KOPT-K1 (cell line): ENCODE measurements around the gene PRDM15.
A peak's percentile ranks its signal among the peaks of the same experiment; 100 is the strongest.

Experiments
- H3K27ac ChIP-seq: fragments of 200-600 bp; sonication (generic); 2 replicates; pipeline ENCODE4 v1.5.1; 2016; ENCODE audit warnings: antibody characterized with exemption, mild to moderate bottlenecking, low read depth, low read length; ENCODE audit not compliant: poor library complexity, severe bottlenecking
- H3K36me3 ChIP-seq: fragments of 200-600 bp; sonication (generic); 2 replicates; pipeline ENCODE4 v1.5.1; 2017; ENCODE audit warnings: antibody characterized with exemption, mild to moderate bottlenecking, low read length, moderate library complexity; ENCODE audit not compliant: insufficient read depth
- H3K9me3 ChIP-seq: fragments of 200-600 bp; sonication (generic); 2 replicates; pipeline ENCODE4 v1.5.1; 2017; ENCODE audit warnings: antibody characterized with exemption, low read length, mild to moderate bottlenecking; ENCODE audit not compliant: insufficient read depth, poor library complexity, severe bottlenecking

Gene PRDM15

DNA sequence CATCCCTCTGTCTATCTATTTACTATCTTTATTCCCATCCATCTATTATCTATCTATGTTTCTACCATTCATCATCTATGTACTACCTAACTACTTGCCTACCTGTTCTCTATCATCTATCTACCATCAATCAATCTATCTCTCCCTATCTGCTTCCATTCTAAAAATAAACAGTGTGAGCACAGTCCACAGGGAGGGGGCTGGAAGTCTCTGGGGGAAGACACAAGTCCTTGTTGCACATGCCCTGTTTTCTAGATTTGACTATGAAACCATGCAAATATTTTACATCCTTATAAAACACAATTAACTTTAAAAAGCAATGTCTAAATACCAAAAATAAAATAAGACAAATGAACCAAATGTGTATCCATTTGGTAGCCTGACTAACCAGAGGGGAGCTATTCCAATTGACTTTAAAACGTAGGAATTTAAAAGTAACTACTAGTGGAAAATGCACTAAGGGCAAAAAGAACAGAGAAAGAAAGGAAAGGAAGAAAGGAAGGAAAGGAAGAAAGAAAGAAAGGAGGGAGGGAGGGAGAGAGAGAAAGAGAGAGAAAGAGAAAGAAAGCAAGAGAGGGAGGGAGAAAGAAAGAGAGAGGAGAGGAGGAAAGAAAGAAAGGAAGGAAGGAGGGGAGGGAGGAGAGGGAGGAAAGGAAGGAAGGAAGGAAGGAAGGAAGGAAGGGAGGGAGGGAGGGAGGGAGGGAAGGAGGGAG lies 98.7 kb downstream of the PRDM15 start:
- Histone ChIP-seq H3K27ac (no peak overlapping the region), H3K36me3 (no peaks in the 10 kb centered on the region), H3K9me3 (no peaks in the 10 kb centered on the region)

DNA sequence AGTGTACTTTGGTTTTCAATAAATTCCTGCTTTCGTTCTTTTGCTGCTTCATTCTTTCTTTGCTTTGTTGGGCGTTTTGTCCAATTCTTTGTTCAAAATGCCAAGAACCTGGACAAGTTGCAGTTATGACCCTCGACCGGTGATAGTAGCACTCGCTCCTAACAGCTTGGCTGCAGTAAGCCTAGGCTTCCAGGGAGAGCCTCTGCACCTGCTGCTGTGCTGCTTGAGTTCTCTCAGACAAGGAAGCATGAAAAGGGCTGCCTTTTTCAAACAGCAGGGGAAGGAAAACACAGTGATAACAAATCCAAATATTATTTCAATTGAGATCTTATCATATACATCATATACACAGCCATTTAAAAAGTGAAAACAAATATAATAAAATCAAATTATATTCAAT lies 99.5 kb downstream of the PRDM15 start:
- Histone ChIP-seq H3K27ac (no peak overlapping the region), H3K36me3 (no peaks in the 10 kb centered on the region), H3K9me3 (no peaks in the 10 kb centered on the region)

DNA sequence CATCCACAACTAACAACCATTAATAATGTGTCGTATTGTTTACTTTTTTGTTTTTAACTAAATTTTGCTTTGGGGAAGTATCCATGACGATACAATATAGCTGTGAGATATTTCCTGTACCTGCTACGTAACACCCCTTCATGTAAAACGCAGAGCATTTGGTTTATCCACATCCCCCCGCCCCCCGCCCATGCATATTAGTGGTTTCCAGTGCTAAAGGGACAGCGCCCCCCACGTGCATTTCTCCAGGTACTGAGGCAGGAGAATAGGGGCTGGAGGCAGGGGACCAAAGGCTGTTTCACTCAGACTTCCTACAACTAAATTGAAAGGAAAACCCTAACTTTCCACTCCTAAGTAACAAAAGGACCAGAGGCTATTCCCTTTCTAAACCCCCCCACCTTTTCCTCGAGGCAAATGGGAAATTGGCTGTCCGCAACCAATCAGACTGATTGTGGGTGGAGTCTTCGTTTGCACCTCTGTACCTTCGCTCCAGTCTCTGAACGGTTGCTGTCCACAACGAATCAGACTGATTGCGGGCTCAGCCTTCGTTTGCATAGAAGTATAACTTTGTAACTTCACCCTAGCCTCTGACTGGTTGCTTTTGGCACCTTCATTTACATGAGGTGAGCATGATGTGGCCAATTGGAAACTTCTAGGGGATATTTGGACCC lies 100.1 kb downstream of the PRDM15 start:
- Histone ChIP-seq H3K9me3 (no peaks in the 10 kb centered on the region), H3K36me3 (no peaks in the 10 kb centered on the region), H3K27ac (no peak overlapping the region)

DNA sequence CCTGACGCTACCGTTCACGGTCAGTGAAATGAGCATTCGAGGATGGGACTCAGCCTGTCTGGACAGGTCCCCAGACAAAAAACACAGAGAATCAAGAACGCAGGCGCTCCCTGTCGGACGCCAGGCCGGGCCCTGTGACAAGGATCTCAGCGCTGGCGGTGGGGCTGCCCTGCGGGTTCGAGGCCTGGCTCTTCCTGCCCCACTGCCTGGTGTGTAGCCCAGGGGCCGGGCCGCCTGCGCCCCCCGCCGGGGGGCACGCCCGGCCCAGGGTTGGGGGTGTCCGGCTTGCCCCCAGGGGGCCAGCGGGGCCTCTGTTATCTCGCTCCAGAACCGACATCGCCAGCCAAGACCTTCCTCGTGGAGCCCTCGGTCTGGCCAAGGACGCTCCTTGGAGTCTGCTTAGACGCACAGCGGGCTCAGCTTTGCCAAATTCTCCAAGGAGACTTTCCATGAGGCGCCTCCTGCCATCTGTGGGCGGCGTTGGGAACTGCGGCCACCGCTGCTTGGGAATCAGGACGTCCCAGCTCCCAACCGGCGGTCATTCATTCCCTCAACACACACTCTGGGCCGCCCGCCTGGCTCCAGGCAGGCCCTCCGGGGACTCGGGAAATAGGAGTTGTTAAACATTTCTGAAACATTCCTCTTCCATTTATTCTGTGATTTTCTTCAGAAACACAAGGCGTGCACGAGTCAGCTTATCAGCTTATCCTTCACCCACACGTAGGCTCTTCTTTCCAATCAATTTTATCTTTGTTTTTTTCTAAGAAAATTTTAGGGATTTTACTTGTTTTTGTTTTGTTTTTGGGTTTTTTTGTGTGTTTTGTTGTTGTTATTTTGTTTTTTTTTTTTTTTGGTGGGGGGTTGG lies 101.0 kb downstream of the PRDM15 start:
- no peaks in the 10 kb centered on the region for H3K9me3 ChIP-seq
- no peak overlapping the region for H3K27ac ChIP-seq
- H3K36me3 ChIP-seq: no peaks in the 10 kb centered on the region

GRCh38 chr21:41776778-41777177 lies 102.4 kb downstream of the PRDM15 start:
- no peaks in the 10 kb centered on the region for H3K9me3 ChIP-seq
- no peaks in the 10 kb centered on the region for H3K36me3 ChIP-seq
- peak overlapping the region; percentile 26 for H3K27ac ChIP-seq

- H3K9me3 ChIP-seq: no peaks in the 10 kb centered on the region
- no peaks in the 10 kb centered on the region for H3K36me3 ChIP-seq
- peak overlapping the region; percentile 60 for H3K27ac ChIP-seq
Observed at GRCh38 chr21:41775149-41775472, 104.0 kb downstream of the PRDM15 start.

GRCh38 chr21:41774467-41775148 lies 104.5 kb downstream of the PRDM15 start:
- no peaks in the 10 kb centered on the region for H3K9me3 ChIP-seq
- peak overlapping the region; percentile 60 for H3K27ac ChIP-seq
- no peaks in the 10 kb centered on the region for H3K36me3 ChIP-seq

DNA sequence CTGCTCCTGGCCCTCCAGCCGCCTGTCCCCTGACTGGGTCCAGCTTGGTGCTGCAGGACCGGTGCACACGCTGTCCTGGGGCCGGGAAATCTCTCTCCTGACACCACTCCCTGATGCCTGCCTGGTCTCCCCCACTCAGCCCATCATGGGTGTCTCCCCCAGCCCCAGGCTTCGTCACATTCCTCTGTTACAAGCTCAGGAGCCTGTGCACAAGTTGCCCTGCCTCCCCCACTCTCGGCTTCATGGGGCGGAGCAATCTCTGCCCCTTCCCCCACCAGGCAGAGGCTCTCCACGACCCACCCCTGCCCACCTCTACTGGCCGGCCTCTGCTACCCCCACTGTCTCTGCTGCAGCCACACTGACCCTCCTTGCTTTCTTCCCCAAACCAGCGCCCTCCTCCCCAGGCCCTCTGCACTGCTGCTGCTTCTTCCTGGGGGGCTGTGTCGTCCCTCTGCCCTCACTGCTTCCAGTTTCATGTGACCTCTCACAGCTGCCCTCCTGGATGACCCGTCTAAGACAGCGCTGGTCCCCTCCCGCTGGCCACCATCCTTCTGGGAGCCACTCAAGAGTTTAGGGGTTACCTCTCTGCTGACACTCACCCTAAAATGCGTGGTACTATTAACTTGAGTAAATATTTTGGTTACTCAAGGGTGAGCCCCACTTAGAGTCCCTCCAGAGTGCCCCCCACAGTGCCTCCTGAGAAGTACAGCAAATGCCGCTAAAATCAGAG lies 106.6 kb downstream of the PRDM15 start:
- no peaks in the 10 kb centered on the region for H3K36me3 ChIP-seq
- no peaks in the 10 kb centered on the region for H3K9me3 ChIP-seq
- no peak overlapping the region for H3K27ac ChIP-seq

- H3K36me3 ChIP-seq: no peaks in the 10 kb centered on the region
- no peak overlapping the region for H3K27ac ChIP-seq
- H3K9me3 ChIP-seq: no peaks in the 10 kb centered on the region
Observed at GRCh38 chr21:41771625-41771945, 107.6 kb downstream of the PRDM15 start.

- no peaks in the 10 kb centered on the region for H3K9me3 ChIP-seq
- no peaks in the 10 kb centered on the region for H3K36me3 ChIP-seq
- H3K27ac ChIP-seq: no peak overlapping the region
Observed at GRCh38 chr21:41770901-41771624, 108.1 kb downstream of the PRDM15 start.

- H3K36me3 ChIP-seq: no peaks in the 10 kb centered on the region
- no peaks in the 10 kb centered on the region for H3K9me3 ChIP-seq
- H3K27ac ChIP-seq: no peak overlapping the region
Observed at GRCh38 chr21:41769933-41770332, 109.2 kb downstream of the PRDM15 start.

- H3K9me3 ChIP-seq: no peaks in the 10 kb centered on the region
- no peak overlapping the region for H3K27ac ChIP-seq
- no peaks in the 10 kb centered on the region for H3K36me3 ChIP-seq
Observed at GRCh38 chr21:41769521-41769920, 109.6 kb downstream of the PRDM15 start.

- H3K36me3 ChIP-seq: no peaks in the 10 kb centered on the region
- no peaks in the 10 kb centered on the region for H3K9me3 ChIP-seq
- H3K27ac ChIP-seq: no peak overlapping the region
Observed at GRCh38 chr21:41769111-41769510, 110.0 kb downstream of the PRDM15 start.

DNA sequence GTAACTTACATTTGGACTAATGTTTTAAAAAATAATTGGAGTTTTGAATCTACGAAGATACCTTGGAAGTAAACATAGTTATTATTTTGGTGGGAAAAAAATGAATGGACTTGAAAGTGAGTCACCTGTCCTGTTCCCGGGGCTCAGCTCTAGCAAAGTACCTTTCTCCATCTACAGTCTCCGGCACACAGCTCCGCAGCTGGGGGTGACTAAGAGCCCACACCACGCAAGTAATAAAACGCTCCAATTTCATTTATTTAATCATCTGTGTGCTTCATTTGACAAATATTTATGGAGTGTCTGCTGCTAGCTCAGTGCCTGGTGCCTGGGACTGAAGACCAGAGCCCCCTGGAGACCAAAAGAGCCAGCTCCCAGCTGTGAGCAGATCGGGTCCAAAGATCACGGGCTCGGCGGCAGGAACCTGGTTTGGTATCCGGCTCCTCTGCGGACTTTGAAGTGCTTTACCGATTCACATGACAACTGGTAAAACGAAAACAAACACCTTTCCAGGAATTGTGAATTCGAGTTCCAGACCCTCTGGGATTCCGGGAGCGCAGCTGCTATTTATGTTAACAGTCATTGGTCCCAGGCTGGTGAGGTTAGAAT lies 110.6 kb downstream of the PRDM15 start:
- no peaks in the 10 kb centered on the region for H3K9me3 ChIP-seq
- peak overlapping the region; percentile 41 for H3K27ac ChIP-seq
- H3K36me3 ChIP-seq: no peaks in the 10 kb centered on the region
